ENCODE data around the gene DYRK3.

DYRK3 gene

DNA sequence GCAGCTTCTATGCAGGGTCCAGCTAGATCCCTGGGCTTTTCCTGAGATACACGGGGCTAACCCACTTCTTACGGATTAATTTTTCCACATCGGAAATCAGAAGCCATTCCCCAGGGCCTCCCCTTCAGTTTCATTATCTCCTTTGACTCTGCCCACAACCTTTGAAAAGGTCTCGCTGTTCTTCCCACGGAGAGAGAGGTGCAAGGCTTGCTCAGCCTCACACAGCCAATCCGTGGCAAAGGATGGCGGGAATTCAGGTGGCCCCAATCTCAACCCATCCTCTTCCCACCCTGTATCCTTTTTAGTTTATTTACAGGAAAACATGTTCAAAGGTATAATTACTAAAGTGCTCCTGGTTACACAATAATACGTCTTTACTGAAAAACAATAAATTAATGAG is 48.7 kb downstream of the DYRK3 start:
- DNase-seq, result no peak

DNA sequence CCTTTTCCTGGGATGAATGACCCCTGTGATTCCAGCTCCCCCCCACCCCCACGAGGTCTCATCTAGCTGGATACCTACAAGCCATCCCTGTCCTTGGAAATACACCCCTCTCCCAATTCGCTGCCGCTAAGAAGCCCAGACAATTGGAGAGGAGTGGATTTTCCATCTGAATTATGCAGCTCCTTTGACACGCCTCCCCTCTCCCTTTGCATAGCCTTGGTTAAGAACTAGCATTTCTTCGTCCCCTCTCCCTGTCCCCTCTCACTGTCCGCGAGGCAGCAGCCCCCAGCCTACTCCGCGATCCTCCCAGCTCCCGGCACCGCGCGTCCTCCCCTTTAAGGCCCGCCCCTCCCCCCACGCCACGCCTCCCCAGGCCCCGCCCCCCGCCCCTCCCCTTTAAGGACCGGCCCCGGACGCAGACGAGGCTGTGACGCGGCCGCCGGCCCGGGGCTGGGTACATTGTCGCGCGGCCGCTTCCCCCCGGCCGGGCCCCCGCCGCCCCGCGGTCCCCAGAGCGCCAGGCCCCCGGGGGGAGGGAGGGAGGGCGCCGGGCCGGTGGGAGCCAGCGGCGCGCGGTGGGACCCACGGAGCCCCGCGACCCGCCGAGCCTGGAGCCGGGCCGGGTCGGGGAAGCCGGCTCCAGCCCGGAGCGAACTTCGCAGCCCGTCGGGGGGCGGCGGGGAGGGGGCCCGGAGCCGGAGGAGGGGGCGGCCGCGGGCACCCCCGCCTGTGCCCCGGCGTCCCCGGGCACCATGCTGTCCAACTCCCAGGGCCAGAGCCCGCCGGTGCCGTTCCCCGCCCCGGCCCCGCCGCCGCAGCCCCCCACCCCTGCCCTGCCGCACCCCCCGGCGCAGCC is 49.4 kb downstream of the DYRK3 start, which contains the start of gene MAPKAPK2:
MAPKAPK2 (plus strand) TSS at position 428 of the 856 bp plus-strand sequence; CDS start at position 753, 325 bp downstream.
- peak; percentile 79 for DNase-seq

DNA sequence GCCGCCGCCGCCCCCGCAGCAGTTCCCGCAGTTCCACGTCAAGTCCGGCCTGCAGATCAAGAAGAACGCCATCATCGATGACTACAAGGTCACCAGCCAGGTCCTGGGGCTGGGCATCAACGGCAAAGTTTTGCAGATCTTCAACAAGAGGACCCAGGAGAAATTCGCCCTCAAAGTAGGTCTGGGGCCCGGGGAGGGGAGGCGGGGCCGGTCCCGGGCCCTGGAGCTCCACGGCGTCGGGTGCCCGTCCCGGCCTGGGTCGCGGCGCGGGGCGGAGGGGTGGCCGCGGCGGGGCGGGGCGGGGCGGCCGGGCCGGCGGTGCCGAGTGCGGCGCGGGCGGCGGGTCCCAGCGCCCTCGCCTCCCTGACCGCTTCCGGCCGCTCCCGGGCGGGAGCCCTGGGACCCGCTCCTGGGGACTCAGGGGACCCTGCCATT is 50.0 kb downstream of the DYRK3 start:
- DNase-seq, result no peak

DNA sequence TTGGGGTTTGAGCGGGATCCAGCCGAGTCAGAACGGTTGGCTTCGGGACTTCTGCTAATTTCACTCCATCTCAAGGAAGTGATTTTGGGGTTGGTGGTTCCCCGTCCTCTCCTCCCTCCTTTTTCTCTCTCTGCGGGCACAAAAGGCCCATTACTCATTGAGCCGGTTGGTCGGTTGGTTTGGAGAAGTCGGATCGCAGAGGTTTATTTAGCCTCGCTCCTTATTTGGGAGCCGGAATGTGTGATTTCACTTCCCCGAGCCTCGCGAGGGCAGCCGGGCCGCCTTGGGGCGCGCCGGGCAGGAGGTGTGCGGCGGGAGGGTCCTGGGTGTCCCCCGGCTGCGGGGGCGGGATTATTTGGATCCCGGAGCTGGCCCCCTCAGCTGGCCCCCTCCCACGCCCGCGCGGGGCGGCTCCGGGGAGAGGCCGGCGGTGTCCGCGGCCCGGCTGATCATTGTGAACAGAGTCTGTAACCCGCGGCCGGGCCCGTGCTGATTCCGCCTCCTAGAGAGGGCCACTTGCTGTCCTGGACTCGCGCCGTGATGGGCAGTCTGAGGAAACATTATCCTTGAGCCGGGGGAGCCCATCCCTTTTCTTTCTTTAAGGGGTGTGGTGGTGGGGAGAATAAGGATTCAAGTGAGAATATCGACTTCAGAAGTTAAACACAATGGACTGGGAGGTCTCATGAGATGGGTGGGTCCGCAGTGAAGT is 50.6 kb downstream of the DYRK3 start:
- peak; percentile 78 for DNase-seq

DNA sequence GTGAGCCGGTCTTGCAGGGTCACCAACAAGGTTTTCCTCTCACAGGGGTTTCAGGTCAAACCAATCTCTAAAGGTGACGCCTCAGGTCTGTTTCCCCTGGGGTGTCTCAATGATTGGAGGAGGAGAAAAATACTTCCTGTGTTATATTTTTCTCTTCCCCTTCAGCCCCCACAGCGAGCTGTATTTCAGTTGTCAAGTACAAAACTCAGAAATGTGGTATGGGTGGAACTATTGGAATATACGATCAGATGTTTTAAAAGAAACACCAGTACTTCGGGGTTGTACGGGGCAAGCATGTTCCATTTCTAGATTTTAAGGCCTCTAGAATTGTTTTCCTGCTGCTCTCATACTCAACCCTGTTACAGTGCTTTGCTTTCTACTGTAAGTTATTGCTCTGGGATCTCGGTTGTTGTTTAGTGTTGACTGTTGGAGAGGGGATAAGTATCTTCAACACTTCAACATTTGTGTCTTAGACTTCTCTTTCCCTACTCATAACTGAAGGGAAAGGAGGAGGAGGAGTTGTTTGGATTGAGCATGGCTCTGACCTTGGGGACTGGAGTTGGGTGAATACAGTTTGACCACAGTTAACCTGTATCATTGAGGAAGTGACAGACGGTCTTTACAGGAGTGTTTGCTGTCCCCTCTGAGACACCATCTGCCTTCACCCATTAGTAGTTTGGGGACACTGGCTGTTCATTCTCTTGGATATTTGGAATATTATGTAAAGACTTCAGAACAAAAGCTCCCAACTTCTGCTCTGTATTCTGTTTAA is 51.3 kb downstream of the DYRK3 start:
- DNase-seq, result no peak

DNA sequence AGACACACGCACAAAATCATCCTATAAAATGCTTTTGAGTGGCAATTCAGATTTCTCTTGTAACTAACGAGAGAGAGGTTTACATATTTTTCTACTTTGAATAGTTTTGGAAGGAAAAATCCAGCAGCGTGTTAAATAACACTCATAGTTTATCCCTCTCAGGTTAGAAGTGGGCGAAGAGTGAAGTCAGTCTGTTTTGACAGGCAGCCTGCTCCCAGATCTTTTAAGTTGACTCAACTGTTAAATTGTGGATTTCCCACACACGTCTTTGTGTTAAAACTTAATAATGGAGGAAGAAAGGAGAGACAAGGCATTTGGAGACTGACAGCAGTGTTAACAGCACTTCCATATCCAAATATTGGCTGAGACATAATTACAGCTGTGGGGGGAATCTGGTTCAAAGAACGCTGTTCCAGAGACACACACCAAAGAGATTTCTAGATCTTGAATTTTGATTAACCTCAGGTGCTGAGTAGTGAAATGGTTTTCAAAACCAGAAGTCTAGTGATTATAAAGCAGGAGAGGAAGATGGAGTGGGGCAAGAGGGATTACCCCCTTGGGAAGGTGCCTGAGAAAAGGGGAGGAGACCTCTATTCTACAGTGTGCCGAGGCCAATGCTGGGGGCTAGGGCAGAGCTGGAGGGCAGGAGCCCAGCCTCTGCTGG is 52.0 kb downstream of the DYRK3 start:
- DNase-seq, result no peak

DNA sequence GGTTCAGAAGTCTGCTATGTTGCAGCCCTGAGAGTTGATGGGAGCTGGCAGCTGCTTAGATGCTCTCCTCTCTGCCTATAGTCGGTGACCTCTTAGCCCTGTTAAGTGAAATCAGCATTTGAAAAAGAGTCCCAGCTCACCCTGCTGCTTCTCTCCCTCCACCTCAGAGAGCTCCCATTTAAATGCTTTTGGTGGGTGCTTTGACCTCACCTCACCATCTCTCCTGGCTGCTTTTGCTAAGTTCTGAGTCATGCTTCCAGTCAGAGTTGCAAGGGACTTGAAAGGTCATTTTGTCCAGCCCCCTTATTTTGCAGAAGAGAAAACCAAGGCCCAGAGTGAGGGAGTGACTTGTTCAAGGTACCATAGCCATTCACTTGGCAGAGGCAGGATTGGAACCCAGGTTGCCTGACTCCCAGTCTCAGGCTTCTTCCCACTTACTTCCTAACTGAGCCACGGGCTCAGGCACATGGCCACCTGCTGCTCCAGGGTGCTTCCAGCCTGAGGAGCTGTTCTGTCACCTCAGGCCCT is 52.6 kb downstream of the DYRK3 start:
- no peak for DNase-seq

DNA sequence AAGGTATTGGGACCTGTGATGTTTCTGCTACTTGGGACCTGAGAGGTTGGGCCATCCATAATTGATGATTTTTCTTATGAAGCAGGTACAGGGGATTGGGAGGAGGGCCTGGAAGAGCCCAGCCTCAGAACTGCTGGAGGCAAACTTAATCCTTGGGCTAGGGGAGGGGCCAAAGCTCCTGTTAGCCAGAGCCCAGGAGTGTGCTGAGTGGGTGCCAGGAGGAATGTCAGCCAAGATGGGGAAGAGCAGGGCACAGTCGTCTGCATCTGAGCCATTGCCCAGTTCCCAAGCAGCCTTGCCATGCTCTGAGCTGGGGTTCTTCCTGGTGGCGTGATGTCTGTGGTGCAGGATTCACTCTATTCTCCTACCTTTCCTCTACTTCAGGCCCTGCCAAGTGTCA is 55.2 kb downstream of the DYRK3 start:
- DNase-seq, result no peak

DNA sequence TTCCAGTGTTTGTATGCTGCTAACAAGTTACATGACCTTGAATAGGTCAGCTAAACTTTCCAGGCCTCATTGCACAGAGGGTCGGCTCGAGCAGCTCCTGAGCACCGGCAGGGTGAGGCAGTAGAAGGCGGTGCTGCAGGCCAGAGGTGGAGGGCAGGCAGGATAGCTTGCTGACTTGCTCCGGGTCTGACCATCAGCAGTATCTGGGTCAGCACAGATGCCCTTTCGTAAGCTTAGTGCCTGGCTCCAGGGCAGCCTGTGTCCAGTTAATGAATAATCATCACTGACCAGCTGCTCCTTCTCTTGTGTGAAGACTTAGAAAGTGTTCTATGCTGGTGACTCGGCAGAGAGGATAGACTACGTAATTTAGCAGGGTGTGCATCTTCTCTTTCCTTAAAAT is 56.3 kb downstream of the DYRK3 start:
- no peak for DNase-seq

DNA sequence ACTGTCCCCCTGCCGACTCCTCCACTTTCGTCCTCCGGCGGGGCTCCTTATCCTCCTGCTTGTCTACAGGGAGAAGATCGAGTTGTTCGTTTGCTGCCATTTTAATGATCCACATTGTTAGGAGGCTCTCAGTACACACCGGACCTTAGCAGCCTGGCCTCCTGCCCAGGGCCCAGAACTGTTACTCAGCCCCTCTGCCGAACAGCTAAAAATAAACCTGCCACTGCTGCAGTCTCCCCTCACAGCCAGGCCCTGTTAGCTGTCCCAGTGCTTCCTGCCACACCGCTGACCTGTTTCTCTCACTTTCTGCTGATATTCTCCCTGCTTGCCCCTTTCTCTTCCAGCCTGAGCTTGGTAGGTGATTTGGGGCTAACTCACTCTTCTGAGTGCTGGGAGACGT is 57.7 kb downstream of the DYRK3 start:
- peak; percentile 58 for DNase-seq

DNA sequence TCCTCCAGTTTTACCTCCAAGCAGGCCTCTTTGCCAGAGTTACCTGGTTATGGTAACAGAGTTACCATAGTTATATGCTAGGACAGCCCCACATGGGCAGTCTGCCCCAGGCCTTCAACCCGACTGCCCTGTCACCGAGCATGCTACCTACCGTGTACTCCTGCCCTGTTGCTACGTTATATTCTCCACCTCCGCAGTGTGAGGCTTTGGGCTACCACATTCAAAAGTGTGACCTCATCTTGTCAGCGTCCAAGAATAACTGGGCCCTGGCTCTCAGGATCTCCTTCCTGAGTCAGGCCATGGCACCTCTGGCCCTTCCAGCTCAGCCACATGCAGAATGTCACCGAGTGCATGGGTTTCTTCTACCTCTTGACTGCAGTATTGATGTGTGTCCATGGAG is 58.3 kb downstream of the DYRK3 start:
- DNase-seq, result no peak

DNA sequence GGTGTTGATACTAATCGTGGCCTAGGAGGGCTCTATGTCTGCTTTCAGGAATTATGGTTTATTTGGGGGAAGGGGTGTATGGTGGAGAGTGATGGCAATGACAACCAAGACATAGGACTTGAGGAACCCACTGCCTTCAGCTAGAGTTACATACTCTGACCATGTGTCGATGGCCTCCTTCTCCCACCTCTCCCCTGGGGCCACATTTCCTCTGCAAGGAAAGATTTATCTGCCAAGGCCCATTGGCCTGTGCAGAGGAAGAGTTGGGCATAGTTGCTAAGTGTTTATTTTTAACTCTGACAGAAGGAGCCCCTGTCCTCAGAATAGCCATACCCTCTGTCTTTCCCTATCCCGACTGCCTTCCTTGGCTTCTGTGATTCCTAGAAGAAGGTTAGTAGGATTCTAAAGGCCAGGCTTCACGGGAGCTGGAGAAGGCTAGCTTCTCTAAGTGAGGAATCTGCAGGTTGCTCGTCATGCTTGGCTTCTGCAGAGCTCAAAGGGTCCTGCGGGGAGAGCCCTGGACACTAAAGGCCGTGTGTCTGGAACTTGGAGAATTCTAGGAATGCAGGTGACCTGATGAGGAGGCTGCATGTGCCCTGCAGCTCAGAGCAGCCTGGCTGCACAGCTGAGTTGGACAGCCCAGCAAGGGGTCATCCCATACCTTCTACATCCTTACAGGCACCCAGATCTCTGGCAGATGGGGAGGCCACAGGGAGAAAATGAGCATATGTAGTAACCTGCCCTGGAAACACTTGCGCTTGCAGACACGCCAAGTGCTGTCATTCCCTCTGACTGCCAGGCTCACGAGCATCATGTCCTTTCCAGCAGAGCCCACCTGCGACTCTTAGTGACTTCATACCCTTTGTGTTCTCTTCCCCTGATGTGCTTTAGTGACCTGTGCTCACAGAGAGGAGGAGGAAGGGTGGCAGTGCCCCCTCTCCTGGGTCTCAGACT is 59.1 kb downstream of the DYRK3 start:
- no peak for DNase-seq

DNA sequence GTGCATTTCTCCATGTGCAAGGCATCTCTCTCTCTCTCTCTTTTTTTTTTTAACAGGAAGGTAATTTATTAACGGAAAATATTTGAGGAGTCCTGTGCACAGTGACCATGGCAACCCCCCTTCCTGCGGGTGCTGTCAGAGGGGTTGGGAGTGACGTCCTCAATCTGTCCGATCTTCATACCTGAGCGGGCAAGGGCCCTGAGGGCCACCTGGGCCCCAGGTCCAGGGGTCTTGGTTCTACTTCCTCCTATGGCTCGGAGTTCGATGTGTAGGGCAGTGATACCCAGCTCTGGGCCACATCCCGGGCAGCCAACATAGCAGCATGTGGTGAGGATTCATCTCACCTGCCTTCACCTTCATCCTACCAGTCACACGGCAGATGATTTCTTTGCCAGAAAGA is 60.4 kb downstream of the DYRK3 start:
- DNase-seq, result no peak

DNA sequence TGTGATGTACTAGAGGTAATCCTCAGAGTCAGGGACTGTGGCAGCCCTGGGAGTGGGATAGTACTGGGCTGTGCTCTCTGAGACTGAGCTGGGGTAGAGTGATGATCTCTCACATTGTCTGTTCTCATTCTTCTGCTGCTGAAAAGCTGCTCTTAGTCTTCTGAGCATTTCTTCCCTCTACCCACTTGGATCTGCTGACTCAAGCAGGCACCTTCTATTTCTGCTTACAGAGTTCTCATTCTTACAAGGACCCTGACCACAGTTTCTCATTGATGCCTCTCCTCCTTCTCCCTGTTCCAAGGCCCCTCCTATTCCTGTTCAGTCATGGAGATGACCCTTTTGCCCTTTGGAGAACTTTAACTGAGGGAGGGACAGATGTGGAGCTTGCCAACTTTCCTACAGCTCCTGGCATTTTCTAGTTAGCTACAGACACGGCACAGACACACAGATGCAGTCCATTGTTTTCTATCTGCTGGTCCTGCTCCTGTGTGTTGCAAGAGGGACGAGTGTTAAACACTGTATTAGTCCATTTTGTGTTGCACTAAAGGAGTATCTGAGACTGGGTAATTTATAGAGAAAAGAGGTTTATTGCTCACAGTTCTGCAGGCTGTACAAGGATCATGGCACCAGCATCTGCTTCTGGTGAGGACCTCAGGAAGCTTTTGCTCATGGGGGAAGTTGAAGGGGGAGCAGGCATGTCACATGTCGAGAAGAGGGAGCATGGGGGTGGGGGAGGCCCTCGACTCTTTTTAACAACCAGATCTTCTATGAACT is 61.7 kb downstream of the DYRK3 start:
- DNase-seq, result no peak

DNA sequence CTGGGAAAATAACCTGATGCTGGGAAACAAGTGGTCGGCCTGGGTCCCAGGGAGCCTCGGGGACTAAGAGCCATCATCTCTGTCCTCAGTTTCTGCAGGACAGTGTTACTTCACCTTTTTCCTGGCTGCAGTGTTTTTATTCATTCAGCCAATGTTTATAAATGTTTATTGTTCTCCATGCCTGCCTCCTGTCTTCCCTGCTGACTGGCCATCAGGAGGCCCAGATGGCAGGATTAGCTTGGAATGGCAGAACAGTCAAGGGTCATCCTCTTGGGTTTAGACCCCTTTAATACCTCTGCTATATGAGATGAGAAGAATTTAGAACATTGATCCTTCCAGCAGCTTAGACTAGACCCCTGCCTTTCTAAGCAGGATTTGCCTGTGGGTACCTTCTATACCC is 62.7 kb downstream of the DYRK3 start:
- DNase-seq, result no peak
